HG03108 (cell line): ENCODE results near the gene LARGE1.
"Not testable (repeated sequence)": the region's sequence is repeated elsewhere in the genome, so short reads cannot be mapped to it uniquely, and the experiment has no call there.

Source experiments
- ATAC-seq: cut with Tn5 transposase; IDR thresholded peaks from one replicate; pipeline ENCODE4 v1.9.1; 2021; ENCODE audit warnings: moderate library complexity; ENCODE audit not compliant: unreplicated experiment

LARGE1 gene

DNA sequence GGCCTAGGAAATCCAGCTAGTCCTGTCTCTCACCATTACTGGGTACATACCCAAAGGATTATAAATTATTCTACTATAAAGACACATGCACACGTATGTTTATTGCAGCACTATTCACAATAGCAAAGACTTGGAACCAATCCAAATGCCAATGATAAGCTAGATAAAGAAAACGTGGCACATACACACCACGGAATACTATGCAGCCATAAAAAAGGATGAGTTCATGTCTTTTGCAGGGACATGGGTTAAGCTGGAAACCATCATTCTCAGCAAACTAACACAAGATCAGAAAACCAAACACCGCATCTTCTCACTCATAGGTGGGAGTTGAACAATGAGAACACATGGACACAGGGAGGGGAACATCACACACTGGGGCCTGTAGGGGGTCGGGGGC, 61.6 kb downstream of the LARGE1 start:
- ATAC-seq, result not testable (repeated sequence)

DNA sequence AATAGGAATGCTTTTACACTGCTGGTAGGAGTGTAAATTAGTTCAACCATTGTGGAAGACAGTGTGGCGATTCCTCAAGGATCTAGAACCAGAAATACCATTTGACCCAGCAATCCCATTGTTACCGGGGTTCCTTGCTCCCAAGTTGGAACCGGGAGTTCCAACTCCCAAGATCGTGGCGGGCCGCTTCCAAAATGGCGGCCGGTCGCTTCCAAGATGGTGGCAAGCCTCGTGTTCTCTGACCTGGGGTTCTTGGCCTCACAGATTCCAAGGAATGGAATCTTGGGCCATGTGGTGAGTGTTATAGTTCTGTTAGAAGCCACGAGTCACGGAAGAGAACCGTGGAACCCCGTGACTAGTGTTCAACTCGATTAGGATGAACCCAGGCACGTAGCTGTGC, 62.5 kb downstream of the LARGE1 start:
- ATAC-seq, result not testable (repeated sequence)

DNA sequence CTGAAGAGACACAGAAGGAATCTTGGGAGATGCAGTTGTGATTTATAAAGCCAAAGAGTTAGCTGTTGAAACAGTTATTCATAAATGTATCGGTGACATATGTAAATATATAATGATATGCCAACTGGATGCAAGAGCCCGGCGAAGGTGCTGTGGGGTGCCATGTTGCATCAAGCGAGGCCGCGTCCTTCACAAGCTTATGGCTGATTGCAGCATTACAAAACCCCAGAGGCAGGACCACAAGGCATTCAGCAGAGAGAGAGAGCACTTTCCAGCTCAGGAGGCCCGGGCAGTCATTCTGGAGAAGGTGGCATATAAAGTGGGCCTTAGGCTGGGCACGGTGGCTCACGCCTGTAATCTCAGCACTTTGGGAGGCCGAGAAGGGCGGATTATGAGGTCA, 65.6 kb downstream of the LARGE1 start:
- ATAC-seq, result no peak

DNA sequence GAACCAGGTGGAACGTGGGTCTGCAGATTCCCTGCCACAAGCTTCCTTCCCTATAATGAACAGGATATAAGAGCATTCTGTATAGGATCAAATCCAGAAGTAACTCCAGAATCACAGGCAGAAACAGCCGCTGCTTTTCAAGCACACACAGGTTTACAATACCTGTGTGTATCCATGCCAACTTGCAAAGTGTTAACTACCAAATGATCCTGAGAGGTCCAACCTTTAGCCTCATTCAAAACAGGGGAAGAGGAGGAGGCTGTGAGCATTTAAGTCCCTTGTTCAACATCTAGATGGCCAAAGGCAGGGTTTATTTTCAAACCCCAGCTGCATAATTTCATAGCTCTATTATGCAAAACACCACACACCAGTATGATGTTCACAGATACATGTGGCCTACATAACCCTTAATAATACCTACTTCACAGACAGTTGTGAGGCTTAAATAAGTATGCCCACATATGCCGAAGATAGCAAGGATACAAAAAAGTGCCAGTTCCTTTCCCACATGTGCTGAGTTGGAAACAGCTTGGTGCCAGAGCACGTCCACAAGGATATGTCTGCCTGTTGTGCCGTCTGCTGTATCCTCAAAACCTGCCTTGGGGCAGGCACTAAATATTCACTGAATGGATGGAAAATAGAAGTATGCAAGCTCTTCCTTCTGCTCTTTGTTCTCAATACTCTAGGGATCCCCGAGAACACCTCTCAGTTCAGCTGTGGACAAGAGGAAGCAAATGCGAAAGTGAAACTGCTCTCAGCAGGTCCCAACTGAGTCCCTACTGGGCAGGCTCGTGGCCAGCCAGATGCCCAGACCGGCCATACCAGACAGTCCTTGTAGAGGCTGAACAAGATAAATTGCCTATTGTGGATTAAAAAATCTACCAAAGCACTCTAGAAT, 66.8 kb downstream of the LARGE1 start:
- peak; percentile 95 for ATAC-seq

DNA sequence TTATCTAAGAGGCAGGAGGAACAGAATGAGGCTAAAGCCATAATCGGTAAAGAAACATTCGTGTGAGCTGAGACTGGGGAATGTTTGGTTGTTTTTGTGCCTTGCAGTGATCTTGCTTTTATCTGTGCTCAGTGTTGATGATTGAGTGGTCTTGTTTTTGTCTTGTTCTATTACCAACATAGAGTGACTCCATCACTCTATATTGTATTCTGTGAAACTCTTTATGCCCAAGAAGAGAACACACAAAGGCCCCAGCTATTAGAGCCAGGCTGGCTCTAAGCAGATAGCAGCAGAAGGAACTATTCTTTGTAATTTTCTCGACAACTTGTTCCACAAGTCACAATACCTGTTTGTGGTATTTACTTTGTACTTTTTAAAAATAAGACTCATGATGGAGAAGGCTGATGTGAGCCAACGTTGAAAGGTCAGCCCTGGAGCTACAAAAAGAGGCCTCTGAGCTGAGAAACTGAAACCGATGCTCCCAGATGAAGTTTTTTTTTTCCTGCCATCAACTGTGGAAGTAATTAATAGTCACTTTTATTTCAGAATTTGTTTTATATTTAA, 68.4 kb downstream of the LARGE1 start:
- no peak for ATAC-seq

DNA sequence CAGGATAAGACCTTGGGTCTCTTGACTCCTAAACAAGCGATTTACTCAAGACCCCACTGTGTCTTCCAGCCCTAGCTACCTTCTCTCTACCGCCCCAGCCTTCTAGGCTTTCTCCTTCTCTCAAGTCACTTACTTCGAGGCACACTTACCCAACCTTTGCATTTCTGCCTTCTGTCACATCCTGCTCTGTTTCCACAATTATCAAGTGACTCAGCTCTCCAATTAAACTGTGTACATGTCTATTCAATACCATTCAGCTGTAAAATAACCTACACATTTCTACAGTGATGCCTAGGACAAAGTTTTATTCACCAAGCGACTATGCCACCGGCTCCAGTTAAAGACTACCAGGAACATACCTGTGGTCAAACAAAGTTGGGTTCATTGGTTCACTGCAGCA, 69.0 kb downstream of the LARGE1 start:
- ATAC-seq, result no peak

DNA sequence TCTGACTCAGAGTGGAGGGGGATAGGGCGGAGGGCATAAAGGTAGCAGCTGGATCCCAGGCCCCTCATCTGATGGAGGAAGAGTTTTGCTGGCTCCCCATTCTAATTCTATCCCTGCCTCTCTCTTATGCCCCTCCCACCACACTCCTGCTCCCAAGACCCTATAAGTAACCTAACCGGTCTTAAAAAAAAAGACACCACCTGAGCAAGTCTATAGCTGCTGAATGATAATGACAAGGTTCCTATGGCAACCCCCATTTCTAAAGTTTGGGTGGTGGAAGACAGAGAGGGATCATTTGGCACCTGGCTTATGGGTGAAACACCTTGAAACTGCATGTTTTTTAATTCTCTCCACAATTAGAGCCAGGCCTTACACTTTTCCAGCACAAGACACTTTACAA, 69.6 kb downstream of the LARGE1 start:
- ATAC-seq, result no peak

DNA sequence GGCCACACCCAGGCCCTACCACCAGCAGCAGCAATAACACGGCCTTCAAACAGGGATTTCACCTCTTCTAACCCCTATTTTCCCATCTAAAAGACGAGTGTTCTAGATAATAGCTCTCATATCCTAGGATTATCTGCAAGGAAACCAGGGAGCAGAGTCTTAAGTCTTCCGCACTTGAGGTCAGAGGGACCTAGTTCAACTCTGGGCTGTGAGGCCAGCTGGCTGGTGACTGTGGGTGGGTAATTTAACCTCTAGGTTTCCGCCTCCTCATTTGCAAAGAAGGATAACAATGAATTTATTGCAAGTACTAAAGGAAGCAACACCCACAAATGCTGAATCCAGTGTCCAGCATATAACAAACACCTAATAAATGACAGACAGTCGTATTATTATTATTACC, 70.1 kb downstream of the LARGE1 start:
- no peak for ATAC-seq

DNA sequence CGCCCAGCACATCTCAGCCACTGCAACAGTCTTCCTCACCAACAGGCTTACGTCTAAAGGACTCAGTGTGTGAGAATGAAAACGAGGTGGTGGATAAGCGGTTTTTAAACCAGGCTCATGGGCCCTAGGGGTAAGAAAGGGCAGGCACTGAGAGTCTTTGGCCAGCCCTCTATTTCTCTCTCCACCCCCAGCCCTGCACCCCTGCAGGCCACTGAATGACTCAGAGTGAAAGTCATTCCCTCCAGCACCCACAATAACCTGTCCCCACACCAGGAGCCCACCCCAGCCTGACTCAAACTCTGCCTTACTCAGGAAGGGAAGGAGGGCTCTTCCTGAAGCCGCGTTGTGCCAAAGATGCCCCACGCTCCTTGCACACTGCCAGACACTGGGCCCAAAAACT, 72.0 kb downstream of the LARGE1 start:
- ATAC-seq, result no peak

DNA sequence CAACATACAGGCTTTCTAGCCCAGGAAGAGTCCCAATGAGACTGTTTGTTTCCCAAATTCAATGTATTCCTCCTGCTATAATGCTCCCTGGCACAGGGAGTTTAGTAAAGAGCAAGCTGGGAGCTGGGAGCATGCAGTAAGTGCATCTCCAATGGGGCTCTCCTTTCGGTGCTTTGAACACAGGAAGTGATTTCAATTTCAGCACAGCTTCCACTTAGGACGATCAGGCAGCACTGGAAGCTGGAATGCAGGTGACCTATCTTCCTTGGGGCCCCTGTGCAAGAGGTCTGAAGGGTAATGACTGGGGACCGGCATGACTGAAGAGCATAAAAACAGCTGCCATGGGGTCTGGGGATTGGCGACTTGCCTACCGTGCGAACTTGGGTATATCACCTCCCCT, 76.0 kb downstream of the LARGE1 start:
- no peak for ATAC-seq

DNA sequence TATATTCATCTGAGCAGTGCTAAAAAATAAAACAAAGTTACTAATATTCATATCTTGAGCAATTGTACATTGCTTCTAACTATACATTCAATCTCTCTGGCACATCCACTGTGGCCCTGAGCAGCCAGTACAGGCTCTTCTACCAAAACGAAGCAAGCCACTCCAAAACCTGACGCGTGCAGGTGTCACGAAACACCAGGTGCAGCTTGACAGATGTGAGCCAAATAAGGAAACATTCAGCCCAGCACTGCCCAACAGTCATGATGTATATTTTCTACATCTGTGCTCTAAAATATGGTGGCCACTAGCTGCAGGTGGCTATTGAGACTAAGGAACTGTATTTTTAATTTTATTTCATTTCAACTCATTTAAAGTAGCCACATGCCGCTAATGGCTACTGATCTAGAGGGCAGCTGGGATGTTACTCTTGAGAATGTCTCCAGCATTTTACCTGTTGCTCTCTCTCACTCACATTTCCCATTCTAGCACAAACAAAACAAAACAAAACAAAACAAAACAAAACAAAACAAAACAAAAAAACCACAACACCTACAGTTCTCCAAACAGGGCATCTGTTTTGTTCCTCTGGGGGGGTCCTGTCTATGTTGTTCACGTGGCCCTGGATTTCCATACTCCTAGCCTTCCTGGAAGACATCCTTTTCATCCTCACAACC, 77.7 kb downstream of the LARGE1 start:
- no peak for ATAC-seq

DNA sequence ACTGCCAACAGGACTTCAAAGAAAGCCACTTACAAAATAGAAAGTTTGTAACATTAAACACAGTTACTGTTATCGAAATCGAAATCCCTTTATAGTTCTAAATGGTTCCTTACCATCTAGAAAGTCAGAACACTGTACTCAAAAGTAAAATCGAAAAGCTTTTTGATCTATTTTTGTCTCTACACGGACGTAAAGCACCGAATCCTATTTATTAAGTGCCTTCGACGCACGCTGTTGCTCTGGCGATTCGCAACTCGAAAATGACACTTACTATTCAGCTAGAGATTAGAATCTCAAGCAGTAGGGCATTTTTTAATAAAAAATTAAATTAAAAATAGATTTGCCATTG, 78.3 kb downstream of the LARGE1 start:
- ATAC-seq, result peak; percentile 83

DNA sequence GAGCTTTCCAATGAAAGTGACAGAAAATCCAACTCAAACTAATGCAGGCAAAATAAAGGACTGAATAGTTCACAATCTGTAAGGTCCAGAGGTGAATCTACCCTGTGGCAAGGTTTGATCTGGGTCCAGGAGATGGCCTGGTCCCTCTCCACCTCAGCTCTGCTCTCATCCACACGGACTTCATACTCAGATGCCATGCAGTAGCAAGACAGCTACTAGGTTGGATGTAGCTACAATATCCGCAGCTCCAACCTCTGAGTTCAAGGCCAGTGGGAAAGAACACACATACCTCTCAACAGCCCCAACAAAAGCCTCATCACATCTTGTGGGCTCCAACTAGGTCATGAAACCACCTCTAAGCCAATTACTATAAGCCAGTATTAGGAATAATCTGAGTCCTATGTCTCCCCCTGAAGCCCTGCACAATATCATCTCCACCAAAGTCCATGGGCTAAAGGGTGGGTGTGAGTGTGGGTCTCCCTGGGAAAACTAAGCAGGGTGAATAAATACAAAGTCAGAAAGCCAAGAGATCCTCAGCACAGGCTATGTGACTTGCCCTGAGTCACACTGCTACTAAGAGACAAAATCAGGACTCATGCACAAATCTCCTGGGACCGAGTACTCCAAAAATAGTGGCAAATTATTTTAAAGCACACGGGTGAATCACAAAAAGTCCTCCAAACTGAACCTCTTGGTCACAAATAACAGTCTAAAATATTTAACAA, 78.8 kb downstream of the LARGE1 start:
- ATAC-seq, result peak; percentile 29

DNA sequence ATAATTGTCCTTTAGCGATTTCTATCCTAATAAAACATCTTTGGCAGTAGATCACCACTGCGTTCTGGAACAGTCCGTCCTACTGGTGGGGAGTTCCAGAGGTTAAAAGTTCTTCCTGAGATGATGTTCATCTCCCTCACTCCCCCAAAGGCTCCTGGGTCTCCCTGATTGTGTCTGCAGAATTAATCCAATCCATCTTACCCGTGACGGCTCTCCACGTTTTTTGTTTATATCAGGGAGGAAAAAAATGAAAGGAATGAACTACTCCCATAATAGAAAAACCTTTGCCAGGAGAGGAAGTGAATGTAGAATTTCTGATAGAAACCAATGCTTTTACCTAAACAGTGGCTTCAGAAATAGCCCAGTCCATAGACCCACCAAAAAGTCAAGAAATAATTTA, 81.6 kb downstream of the LARGE1 start:
- no peak for ATAC-seq

DNA sequence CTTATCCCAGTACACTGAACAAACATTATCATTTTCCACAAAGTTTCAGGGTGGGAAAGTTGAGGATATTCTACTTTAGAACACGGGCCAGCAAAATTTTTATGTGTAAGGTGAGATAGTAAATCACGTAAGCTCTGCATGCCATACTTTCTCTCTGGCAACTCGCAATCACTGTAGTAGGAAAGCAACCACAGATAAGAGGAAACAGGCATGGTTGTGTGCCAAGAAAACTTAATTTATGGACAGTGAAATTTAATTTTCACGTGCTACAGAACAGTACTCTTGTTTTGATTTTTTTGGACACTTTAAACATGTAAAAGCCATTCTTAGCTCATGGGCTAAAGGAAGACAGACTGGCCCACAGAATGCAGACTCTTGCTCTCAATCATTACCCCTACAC, 82.5 kb downstream of the LARGE1 start:
- ATAC-seq, result no peak

DNA sequence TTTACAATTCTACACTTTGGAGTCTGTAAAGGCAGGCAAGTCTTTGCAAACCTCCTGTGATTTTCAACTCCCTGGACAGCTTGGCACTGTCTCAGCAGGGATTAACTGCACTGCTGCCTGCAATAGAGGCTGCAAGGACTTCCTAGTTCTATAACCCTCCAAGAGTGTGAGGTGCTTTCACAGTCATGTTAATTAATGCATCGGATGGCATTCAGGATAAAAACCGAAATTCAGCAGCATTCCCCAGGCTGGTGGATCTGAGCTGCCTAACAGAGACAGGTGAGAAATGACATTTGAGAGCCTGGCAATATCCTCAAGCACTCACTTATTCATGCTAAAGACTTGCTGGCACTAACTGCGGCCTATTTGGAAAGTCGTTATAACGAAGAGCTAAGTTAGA, 85.0 kb downstream of the LARGE1 start:
- ATAC-seq, result no peak

DNA sequence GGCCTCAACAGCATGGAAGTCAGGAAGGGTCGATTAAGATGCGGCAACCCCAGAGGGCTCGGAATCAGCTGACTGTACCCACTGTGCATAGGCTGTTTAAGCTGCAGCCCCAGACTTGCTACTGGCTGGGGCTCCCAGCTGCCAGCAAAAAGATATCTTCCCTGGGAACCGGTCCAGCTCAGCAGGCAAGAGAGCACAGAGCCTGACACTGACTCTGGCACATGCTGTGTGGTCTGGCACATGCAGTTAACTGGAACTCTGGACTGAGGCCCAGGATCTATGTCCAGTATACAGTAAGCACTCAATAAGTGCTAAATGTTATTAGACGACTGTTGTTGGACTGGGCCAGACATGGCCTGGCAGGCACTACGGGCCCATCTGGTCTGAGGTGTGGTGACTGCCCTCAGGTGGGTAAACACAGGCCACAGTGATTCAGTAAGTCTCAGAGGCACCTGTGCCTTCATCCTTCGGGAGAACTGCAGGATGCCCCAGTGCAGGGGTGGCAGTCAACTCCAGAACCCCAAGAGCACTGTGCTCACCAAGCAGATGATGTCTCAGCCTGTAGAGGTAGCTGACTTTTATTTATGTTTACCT, 87.6 kb downstream of the LARGE1 start:
- no peak for ATAC-seq

DNA sequence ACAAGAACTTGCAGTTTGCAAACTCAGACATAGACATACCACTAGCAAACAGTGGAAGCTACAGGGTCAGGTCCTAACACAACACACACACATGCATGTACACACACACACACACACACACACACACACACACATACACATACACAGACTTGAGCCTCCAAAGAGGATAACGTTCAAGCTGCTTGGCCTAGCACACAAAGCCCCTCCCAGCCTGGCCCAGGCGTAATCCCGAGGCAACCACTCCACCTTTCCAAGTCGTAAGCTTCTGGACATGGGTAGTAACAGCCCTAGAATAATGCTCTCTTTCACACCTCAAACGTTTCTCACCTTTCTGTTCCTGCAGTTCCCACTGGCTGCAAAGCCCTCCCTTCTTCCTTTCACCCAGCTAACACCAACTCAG, 88.6 kb downstream of the LARGE1 start:
- no peak for ATAC-seq

DNA sequence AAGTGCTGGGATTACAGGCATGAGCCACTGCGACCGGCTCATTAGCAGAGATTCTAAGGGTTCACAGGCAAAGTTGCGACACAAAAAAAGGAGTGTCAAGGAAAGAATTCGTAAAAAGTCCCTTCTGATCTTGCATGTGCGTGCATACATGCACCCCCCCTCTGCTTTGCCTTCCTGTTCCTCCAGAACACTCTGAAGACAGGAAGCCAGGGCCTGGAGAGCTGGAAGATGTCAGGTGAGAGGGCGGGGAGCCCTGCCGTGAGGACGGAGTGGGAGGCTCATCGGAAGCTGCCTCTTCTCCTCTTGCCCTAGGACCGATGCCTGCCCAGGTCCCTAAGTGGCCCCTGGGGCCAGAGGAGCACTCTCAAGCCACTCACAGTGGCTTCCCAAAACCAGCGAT, 89.1 kb downstream of the LARGE1 start:
- ATAC-seq, result no peak

DNA sequence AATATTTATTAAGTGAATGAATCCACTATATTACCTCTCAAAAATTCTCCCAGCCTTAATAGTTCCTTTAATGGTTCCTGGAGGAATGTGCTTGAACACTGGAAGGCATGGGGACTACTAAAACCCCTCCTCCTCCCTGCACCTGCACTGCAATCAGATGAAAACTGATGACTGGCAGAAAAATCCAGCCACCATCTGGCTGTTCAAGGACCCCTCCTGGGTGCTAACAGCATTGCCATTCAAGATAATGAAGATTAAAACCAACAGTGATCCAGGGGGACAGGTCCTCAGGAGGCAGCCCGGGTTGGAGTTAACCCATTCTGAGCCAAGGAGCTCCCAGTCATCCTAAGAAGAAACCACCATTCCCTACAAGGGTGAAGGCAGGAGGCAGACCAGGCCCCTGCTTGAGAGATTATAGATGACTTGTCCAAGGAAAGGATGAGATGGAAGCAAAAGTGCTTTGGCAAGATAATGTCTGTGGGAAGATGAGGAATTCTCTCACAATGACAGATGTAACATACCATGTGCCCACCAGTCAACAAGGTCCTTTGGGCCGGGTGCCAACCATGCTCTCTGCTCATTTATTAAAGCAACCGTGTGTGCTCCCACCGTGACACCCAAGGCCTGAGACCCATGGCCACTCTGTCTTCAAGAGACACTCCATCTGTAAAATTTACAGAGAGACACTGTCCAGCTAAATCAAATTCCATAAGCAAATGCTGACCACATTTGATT, 90.6 kb downstream of the LARGE1 start:
- no peak for ATAC-seq

DNA sequence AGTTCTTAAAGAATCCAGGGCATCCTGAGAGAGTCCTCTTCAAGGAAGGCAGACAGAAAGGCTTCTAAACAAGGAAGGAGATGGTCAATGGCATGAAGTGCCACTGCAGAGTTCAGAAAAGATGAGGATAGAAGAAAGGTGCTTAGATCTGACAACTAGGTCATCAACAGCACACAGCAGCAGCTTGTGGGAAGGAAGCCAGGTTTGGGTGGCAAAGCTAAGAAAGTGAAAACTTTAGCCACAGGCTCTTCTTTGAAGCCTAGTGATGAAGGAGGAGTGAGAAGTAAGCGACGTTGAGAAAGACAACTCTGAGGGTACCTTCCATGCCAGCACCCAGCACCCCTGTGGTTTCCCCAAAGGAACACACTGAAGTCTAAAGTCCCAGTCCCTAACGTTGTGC, 92.0 kb downstream of the LARGE1 start:
- ATAC-seq, result no peak
